GM03348 (cell line): ENCODE results near the gene BLMH.
A peak's percentile ranks its signal among the peaks of the same experiment; 100 is the strongest.

Source experiments
- DNase-seq: peaks from one replicate; pipeline ENCODE4 v3.0.0; 2012; ENCODE audit warnings: low spot score

The BLMH gene

GRCh38 chr17:30308406-30308805, 16.7 kb upstream of the BLMH start:
- DNase-seq: no peak

GRCh38 chr17:30304778-30305177, 13.0 kb upstream of the BLMH start:
- no peak for DNase-seq

GRCh38 chr17:30302241-30302640, 10.5 kb upstream of the BLMH start:
- no peak for DNase-seq

- DNase-seq: no peak
These were observed 9.1 kb upstream of the BLMH start for GRCh38 chr17:30300818-30301217.

GRCh38 chr17:30299000-30299399, 7.3 kb upstream of the BLMH start:
- DNase-seq: peak; percentile 11

- DNase-seq: no peak
These were observed 6.0 kb upstream of the BLMH start for GRCh38 chr17:30297715-30298114.

GRCh38 chr17:30296499-30297080, 4.8 kb upstream of the BLMH start:
- DNase-seq: no peak

GRCh38 chr17:30292286-30292858, 628 bp upstream of the BLMH start:
- no peak for DNase-seq

- DNase-seq: peak; percentile 62
These were observed 825 bp downstream of the BLMH start for GRCh38 chr17:30290696-30291542.

GRCh38 chr17:30290077-30290476, 1.7 kb downstream of the BLMH start:
- DNase-seq: no peak

GRCh38 chr17:30279156-30279555, 12.6 kb downstream of the BLMH start:
- no peak for DNase-seq

- DNase-seq: peak; percentile 16
These were observed 13.7 kb downstream of the BLMH start for GRCh38 chr17:30278032-30278431.

GRCh38 chr17:30275911-30276310, 15.8 kb downstream of the BLMH start:
- no peak for DNase-seq

- no peak for DNase-seq
These were observed 16.9 kb downstream of the BLMH start for GRCh38 chr17:30274887-30275286.

- DNase-seq: no peak
These were observed 18.4 kb downstream of the BLMH start for GRCh38 chr17:30273373-30273772.

- no peak for DNase-seq
These were observed 20.6 kb downstream of the BLMH start for GRCh38 chr17:30271102-30271501.

GRCh38 chr17:30267625-30268024, 24.1 kb downstream of the BLMH start:
- no peak for DNase-seq

GRCh38 chr17:30263552-30264333, 28.0 kb downstream of the BLMH start:
- peak; percentile 16 for DNase-seq

GRCh38 chr17:30256756-30257506, 34.8 kb downstream of the BLMH start:
- peak; percentile 53 for DNase-seq

- DNase-seq: no peak
These were observed 37.6 kb downstream of the BLMH start for GRCh38 chr17:30254150-30254549.

- no peak for DNase-seq
These were observed 38.4 kb downstream of the BLMH start for GRCh38 chr17:30253312-30253711.

- no peak for DNase-seq
These were observed 39.8 kb downstream of the BLMH start for GRCh38 chr17:30251931-30252330.
